Activated T-helper 1 cell treated with anti-CD3 and anti-CD28 coated beads, Interleukin-12 subunit alpha, Interleukin-12 subunit beta, Interleukin-2, Interleukin-4 antibody, amounts not matched to agents 30 ng/mL and 10 ng/mL and 1 ng/mL, durations not matched to agents 14 hours and 24 hours and 36 hours (primary cell): ENCODE measurements around the gene COL2A1. TPM values are rescaled to one million over a fixed set of nuclear protein-coding genes. Genes with fewer than 3 reads are reported as not detected.
A peak's percentile ranks its signal among the peaks of the same experiment; 100 is the strongest.

Source experiments
- DNase-seq: peaks from one replicate; pipeline ENCODE4 v3.0.0; 2021; ENCODE audit warnings: low spot score
- H3K27ac Mint-ChIP-seq: one replicate; pipeline ENCODE4 v1.8.0; 2021; ENCODE audit warnings: mild to moderate bottlenecking, mixed read lengths
- H3K27me3 Mint-ChIP-seq: one replicate; pipeline ENCODE4 v1.8.0; 2022; ENCODE audit warnings: mild to moderate bottlenecking, moderate library complexity, mixed read lengths; ENCODE audit not compliant: insufficient read depth
- H3K36me3 Mint-ChIP-seq: one replicate; pipeline ENCODE4 v1.8.0; 2021; ENCODE audit warnings: low read depth, mixed read lengths
- H3K4me1 Mint-ChIP-seq: one replicate; pipeline ENCODE4 v1.8.0; 2021; ENCODE audit warnings: low read depth, mixed read lengths
- H3K4me3 Mint-ChIP-seq: one replicate; pipeline ENCODE4 v1.8.0; 2021; ENCODE audit warnings: mild to moderate bottlenecking, moderate library complexity, mixed read lengths
- H3K9me3 Mint-ChIP-seq: one replicate; pipeline ENCODE4 v1.8.0; 2021; ENCODE audit warnings: mixed read lengths
- intact Hi-C: fragments of 100-400 bp; cut with micrococcal nuclease; formaldehyde crosslinking; loops from one replicate; pipeline ENCODE4 v1.15.1; 2024
- total RNA-seq: library from RNA; stranded (reverse); gene quantifications from 2 replicates; pipeline ENCODE4 v1.2.3, GENCODE V29; 2022

The COL2A1 gene
- total RNA-seq, 1 donor from 2014 or later: 0.08 TPM

DNA sequence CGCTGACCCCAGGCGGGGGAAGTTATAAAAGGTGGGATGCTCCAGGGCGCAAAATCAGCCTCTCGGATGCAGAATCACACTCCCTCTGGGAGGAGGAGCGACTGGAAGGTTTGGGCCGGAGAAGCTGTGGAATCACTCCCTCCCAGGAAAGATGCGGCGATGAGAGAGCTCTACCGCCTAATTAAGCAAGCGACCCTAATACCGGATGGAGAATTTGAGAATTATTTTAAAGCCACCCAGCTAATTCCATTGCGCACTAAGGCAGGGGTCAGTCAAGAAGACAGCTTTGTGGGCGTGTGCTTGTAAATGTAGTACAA, 1.9 kb downstream of the COL2A1 start:
- intact Hi-C loops: loop anchor here (2.0 to 5.0 kb wide), 4 partner anchors 40 to 975 kb away; partner anchors contain the start of genes CCDC184, TMEM106C and WNT1
- H3K36me3 Mint-ChIP-seq: no peaks in the 10 kb centered on the region
- no peak overlapping the region for H3K27ac Mint-ChIP-seq
- peak overlapping the region; percentile 54 for H3K4me3 Mint-ChIP-seq
- H3K4me1 Mint-ChIP-seq: peaks cover 32% of the 10 kb centered on the region
- DNase-seq: no peak
- H3K27me3 Mint-ChIP-seq: peaks cover 87% of the 10 kb centered on the region
- no peaks in the 10 kb centered on the region for H3K9me3 Mint-ChIP-seq

DNA sequence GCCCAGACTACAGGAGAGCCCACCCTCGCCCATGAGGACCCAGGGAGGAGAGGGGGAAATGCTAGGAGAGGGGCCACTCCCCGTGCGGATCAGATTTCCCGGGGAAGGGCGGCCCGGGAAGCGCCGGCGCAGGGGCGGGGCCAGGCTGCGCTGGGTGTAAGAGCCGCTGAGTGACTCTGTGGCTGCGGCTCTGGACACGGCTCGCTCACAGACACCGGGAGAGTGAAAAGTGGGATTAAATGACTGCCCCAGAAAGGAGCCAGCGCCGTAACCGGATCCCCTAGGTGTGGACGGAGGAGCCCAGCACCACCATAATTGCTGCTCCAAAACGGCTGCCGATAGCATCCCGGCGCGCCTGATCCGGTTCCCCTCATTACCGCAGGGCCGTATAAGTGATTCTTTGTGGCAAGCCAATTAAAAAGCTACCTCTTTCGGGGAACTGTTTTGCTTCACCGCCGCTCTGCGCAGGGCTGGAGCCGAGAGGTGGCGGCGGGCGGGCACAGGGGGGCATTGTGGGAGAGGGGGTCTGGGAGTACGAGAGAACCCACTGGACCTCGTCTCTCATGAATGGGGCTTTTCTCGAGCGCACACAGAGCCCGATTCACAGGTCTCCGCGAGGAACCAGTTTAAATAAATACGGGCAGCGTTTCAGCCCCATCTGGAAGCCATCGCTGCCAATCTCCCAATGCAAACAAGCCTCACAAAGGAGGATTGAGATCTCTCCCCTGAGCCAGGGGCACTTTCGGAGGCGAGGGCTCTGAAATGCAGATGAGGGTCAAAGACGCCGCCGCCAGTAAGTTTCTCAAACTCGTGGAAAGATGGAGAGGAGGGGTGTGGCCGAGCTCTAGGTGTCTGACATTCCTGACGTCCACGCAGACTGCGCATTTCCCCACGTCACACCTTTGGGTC, 2.5 kb downstream of the COL2A1 start:
- DNase-seq: no peak
- peak overlapping the region; percentile 54 for H3K4me3 Mint-ChIP-seq
- no peaks in the 10 kb centered on the region for H3K9me3 Mint-ChIP-seq
- H3K4me1 Mint-ChIP-seq: peaks cover 32% of the 10 kb centered on the region
- peak overlapping the region; percentile 36 for H3K27ac Mint-ChIP-seq
- intact Hi-C loops: loop anchor here (2.0 to 5.0 kb wide), 4 partner anchors 39 to 976 kb away; partner anchors contain the start of genes CCDC184, TMEM106C and WNT1
- no peaks in the 10 kb centered on the region for H3K36me3 Mint-ChIP-seq
- H3K27me3 Mint-ChIP-seq: peaks cover 87% of the 10 kb centered on the region

DNA sequence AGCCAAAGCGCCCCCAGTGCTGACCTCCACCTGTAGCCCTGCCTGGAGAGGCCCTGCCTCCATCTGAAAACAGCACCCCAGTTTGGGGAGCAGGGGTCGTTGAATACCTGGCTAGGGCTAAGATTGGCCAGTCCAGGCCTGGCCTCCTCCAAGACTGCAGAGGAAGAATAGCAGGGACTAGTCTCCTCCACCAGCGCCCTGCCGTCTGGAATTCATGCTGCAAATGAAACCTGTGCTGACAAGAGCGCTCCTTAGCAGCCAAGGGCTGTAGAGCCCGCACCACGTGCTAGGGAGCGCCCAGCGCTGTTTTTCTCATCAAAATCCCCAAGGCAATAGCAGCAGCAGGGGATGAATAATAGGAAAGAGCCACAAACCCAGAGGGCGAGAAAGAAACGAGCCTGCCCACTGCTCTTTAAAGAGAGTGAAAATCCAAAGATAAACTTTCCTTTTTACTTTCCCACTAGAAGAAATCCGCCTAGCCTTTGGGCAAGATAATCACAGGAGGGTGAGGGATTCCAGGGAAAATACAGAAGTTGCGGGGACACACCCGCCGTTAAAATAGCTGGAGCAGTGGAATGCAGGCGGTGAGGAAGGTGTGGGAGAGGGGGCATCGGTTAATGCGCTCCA, 3.3 kb downstream of the COL2A1 start:
- Mint-ChIP-seq H3K4me3 (peak overlapping the region; percentile 54), H3K9me3 (no peaks in the 10 kb centered on the region), H3K27ac (peak overlapping the region; percentile 36), H3K4me1 (peaks cover 32% of the 10 kb centered on the region), H3K27me3 (peaks cover 86% of the 10 kb centered on the region), H3K36me3 (no peaks in the 10 kb centered on the region)
- intact Hi-C loops: loop anchor here (5.0 kb wide), 3 partner anchors 166 to 976 kb away; partner anchors contain the start of genes CCDC184 and WNT1
- DNase-seq: no peak

DNA sequence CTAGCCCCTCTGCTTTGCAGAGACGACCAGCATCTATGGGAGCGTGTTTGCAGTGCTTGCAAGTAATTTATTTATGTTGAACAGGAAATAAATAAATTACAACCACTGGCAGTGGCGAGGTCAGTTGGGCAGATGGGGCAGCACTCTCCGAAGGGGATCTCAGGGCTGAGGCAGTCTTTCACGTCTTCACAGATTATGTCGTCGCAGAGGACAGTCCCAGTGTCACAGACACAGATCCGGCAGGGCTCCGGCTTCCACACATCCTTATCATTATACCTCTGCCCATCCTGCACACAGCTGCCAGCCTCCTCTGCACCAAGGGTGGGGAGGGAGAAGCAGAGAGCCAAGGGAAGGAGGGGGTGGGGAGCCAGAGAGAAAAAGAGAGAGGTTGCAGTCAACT, 4.5 kb downstream of the COL2A1 start:
- Mint-ChIP-seq H3K27ac (no peak overlapping the region), H3K9me3 (no peaks in the 10 kb centered on the region), H3K36me3 (no peaks in the 10 kb centered on the region), H3K4me3 (no peak overlapping the region), H3K27me3 (peaks cover 89% of the 10 kb centered on the region), H3K4me1 (peaks cover 32% of the 10 kb centered on the region)
- intact Hi-C loops: loop anchor here (5.0 kb wide), 3 partner anchors 167 to 977 kb away; partner anchors contain the start of genes CCDC184 and WNT1
- DNase-seq: no peak

DNA sequence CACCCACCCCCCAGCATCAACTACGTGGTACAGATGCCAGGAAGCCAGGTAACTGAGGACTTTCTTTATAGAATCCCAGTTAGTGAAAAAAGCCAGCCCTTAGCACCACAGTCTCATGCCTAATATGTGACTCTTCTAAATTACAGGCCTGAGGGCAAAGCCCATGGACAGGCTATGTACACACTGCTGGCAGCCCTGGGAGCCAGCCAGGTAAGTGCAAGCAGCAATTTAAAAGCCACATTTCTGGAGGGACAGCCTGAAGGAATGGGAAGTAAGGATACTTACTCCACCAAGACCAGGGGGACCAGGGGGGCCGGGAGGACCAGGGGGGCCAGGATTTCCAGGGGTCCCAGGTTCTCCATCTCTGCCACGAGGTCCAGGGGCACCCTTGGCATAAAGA, 7.0 kb downstream of the COL2A1 start:
- Mint-ChIP-seq H3K4me3 (no peak overlapping the region), H3K4me1 (peaks cover 15% of the 10 kb centered on the region), H3K27me3 (peaks cover 91% of the 10 kb centered on the region), H3K27ac (no peak overlapping the region), H3K36me3 (no peaks in the 10 kb centered on the region), H3K9me3 (no peaks in the 10 kb centered on the region)
- intact Hi-C loops: no loop called here
- no peak for DNase-seq

DNA sequence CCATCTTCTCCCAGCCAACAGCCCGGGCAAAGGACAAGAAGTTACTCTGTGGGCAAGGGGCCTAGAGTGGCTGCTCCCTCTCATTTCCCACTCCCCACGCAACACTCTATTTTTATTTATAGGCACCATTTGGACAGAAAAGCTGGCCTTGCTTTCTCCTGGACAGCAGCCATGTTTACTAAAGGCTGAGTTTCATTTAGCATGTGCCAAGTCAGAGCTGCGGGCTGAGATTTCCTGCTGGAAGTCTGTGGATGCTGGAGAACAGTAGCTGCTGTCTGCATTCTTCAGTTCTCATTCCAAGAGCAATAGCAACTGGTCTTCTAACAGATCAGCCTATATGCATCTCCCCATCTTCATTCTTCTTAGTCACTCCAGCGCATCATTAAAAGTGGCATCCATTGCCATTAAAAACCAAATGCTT, 8.3 kb downstream of the COL2A1 start:
- Mint-ChIP-seq H3K27me3 (peaks cover 89% of the 10 kb centered on the region), H3K9me3 (no peaks in the 10 kb centered on the region), H3K4me3 (no peak overlapping the region), H3K4me1 (peaks cover 5% of the 10 kb centered on the region), H3K27ac (no peak overlapping the region), H3K36me3 (no peaks in the 10 kb centered on the region)
- DNase-seq: no peak
- intact Hi-C loops: no loop called here

DNA sequence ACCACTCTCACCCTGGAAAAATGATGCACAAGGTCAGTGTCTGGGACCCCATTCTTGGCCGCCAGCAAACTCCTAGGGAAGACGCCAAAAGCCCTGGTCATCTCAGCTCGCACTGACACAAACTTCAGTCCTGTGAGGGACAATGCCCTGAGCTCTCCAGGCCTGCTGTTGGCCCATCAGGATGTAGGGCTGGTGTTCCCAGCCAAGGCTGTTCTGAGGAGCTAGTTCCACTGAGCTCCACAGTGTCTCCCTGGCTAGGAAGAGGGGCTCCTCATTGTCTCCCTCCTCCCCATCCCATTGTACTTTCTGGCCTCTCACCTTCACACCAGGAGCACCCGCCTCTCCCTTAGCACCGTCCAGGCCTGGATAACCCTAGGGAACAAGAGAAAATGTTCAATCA, 10.8 kb downstream of the COL2A1 start:
- no peak overlapping the region for H3K4me3 Mint-ChIP-seq
- no peak overlapping the region for H3K27ac Mint-ChIP-seq
- no peak for DNase-seq
- intact Hi-C loops: no loop called here
- H3K36me3 Mint-ChIP-seq: no peaks in the 10 kb centered on the region
- no peaks in the 10 kb centered on the region for H3K9me3 Mint-ChIP-seq
- H3K27me3 Mint-ChIP-seq: peaks cover 78% of the 10 kb centered on the region
- H3K4me1 Mint-ChIP-seq: peaks cover 17% of the 10 kb centered on the region

DNA sequence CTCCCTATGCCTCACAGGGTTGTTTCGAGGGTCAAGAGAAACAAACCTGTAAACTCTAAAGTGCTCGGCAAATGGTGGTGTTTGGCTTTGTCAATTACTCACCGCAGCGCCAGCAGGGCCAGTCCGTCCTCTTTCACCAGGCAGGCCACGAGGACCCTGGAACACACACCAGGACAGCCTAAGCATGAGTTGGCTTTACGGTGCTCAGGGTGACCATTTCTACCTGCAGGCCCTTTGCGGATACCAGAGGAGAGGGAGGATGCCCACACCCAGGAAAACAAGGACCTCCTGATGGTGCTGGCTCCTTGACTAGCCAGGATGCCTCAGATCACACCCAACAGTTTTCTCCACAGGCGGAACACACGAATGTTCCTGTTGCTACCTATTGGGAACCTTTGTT, 11.5 kb downstream of the COL2A1 start:
- H3K27me3 Mint-ChIP-seq: peaks cover 72% of the 10 kb centered on the region
- no peak overlapping the region for H3K27ac Mint-ChIP-seq
- H3K4me3 Mint-ChIP-seq: no peak overlapping the region
- intact Hi-C loops: no loop called here
- H3K9me3 Mint-ChIP-seq: no peaks in the 10 kb centered on the region
- H3K36me3 Mint-ChIP-seq: no peaks in the 10 kb centered on the region
- no peak for DNase-seq
- peaks cover 17% of the 10 kb centered on the region for H3K4me1 Mint-ChIP-seq

DNA sequence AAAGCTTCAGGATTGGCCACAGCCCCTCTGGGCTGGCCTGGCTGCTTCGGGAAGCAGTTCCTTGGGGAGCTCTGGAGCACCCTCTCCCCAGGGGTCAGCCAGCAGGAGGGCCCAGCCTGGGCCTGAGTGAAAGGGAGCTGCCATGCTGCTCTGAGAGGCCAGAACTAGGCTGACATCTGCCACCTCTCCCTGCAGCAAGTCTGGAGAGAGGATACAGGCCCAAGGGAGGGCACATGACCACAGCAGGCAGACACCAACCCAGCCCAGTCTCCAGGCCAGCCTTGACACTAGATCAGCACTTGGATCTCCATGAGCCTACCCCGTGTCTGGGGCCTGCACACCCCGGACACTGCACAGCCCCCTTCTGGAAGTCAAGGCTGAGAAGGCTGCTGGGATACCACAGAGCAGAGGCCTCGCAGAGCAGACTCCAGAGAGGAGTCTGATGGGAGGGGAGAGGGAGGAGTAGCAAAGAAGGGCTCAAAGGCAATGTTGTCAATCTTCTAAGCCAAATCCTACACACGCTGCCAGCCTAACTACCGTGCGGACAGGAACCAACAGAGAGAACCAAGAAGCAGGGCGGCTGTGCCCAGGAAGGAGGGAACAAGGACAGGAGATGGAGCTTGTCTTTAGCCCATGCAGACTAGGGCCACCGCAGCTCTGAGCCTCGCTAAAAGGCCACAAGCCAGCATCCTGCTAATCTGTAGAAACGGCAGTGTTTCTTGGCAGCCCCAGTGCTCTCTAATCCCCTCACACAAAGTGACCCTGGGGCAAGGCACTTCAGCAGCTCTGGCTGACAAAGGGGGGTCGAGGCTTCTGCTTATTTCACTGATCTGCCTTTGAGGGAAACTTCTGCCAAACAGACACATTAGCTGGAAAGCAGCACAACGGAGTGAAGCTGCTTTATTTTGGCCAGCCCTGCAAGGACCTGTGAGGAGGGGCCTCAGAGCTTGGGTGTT, 12.9 kb downstream of the COL2A1 start:
- Mint-ChIP-seq H3K9me3 (no peaks in the 10 kb centered on the region), H3K27ac (no peak overlapping the region), H3K4me3 (no peak overlapping the region), H3K4me1 (peaks cover 17% of the 10 kb centered on the region), H3K36me3 (no peaks in the 10 kb centered on the region), H3K27me3 (peaks cover 68% of the 10 kb centered on the region)
- DNase-seq: no peak
- intact Hi-C loops: no loop called here

DNA sequence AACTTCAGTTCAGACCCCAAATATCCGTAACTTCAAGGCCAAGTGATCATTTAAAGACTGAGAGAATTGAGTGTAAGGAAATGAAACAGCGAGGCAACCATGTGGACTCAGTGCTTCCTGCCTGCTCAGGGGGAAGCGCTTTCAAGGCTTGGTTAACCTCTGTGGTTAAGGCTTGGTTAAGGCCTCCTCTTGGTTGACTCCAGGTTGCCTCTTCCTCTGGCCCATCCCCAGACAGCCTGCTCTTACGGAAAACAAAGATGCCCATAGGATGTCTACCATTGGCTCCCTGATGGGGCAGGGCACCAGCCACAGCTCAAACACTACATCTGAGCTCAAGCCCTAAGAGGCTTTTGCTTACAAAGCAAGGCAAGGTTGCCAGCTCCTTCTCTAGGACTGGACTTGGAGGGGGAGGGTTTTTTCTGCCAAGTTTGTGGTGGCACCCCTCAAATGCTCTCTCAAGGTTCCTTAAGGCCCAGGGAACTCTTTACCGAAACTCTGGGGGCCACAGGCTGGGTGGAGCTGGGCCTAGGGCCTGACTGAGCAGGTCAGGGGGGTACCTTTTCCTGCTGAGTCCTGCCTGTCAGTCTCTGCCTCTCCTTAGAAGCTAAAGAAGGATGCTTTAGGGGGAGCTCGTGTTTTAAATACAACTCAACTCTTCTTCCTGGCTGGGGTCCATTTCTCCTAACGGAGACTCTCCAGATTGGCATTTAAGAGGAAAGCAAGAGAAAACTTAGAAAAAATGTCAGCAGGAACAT, 13.7 kb downstream of the COL2A1 start:
- peaks cover 66% of the 10 kb centered on the region for H3K27me3 Mint-ChIP-seq
- intact Hi-C loops: loop anchor here (1.0 kb wide), 1 partner anchor 27 kb away; the partner anchor contains the start of gene TMEM106C
- H3K4me3 Mint-ChIP-seq: no peak overlapping the region
- peak; percentile 64 for DNase-seq
- peaks cover 17% of the 10 kb centered on the region for H3K4me1 Mint-ChIP-seq
- peak overlapping the region; percentile 15 for H3K27ac Mint-ChIP-seq
- no peaks in the 10 kb centered on the region for H3K9me3 Mint-ChIP-seq
- no peaks in the 10 kb centered on the region for H3K36me3 Mint-ChIP-seq

DNA sequence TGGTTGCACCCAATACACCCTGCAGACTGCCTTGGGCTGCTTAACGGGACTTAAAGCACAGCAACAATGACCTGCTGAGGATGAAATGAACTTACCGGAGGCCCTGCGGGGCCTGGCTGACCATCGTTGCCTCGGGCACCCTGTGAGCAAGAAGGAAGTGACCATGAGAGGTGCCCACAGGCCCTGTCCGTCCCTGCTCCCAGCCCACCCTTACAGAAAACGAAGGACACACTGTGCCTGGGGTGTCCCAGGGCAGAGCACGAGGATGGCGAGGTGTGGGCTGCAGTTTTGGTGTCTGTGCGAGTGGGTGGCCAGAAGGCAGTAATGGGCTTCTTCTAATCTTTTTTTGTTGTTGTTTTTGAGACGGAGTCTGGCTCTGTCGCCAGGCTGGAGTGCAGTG, 14.6 kb downstream of the COL2A1 start:
- Mint-ChIP-seq H3K4me1 (peaks cover 17% of the 10 kb centered on the region), H3K9me3 (no peaks in the 10 kb centered on the region), H3K27me3 (peaks cover 63% of the 10 kb centered on the region), H3K27ac (peak overlapping the region; percentile 34), H3K4me3 (no peak overlapping the region), H3K36me3 (no peaks in the 10 kb centered on the region)
- intact Hi-C loops: loop anchor here (1.0 kb wide), 1 partner anchor 26 kb away; the partner anchor contains the start of gene TMEM106C
- DNase-seq: no peak

DNA sequence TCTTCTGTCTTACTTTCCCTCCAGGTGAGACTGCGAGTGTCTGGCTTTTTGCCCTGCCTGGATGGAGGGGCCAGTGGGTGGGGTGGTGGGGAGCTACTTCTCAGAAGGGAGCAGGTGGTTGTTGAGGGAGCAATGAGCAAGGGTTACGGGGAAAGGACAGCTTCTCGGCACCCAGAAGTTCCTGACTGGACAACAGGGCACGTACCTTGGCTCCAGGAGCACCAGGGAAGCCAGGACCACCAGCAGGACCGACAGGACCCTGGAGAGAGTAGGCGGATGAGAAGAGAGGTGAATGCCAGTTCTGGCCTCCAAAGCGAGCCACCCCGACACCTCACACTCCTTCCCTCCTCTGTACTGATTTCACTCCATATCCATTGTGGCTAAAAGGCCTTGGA, 15.3 kb downstream of the COL2A1 start:
- Mint-ChIP-seq H3K9me3 (no peaks in the 10 kb centered on the region), H3K36me3 (no peaks in the 10 kb centered on the region), H3K27ac (no peak overlapping the region), H3K4me1 (peaks cover 17% of the 10 kb centered on the region), H3K4me3 (no peak overlapping the region), H3K27me3 (peaks cover 57% of the 10 kb centered on the region)
- no peak for DNase-seq
- intact Hi-C loops: no loop called here
